WTC11 (cell line): ENCODE measurements around the gene APOD. TPM values are rescaled to one million over a fixed set of nuclear protein-coding genes. Genes with fewer than 3 reads are reported as not detected.
"Not testable (repeated sequence)": the region's sequence is repeated elsewhere in the genome, so short reads cannot be mapped to it uniquely, and the experiment has no call there.

ENCODE experiments used
- ATAC-seq: fragments of 200-7000 bp; cut with Tn5 transposase; 2 replicates; pipeline ENCODE4 v1.10.0; 2021; ENCODE audit warnings: mild to moderate bottlenecking, moderate library complexity
- CTCF ChIA-PET: fragments of 300-600 bp; sonication (Branson Sonifier 250); formaldehyde crosslinking; loops from one replicate; lab custom pipeline; 2021; ENCODE audit warnings: antibody characterized with exemption; lab: Charles Lee
- POLR2A ChIA-PET: fragments of 350-600 bp; sonication (Branson Sonifier 250); formaldehyde crosslinking; loops from one replicate; lab custom pipeline; 2021; ENCODE audit warnings: antibody characterized with exemption; lab: Charles Lee
- DNase-seq: peaks from one replicate; pipeline ENCODE4 v3.0.0; 2021; ENCODE audit warnings: low spot score
- H3K27ac Mint-ChIP-seq: 2 replicates; pipeline ENCODE4 v1.8.0; 2021; ENCODE audit warnings: mixed read lengths
- H3K27me3 Mint-ChIP-seq: 2 replicates; pipeline ENCODE4 v1.8.0; 2021; ENCODE audit warnings: low read depth, mild to moderate bottlenecking, moderate library complexity, mixed read lengths
- H3K36me3 Mint-ChIP-seq: 2 replicates; pipeline ENCODE4 v1.8.0; 2021; ENCODE audit warnings: mixed read lengths
- H3K4me1 Mint-ChIP-seq: 2 replicates; pipeline ENCODE4 v1.8.0; 2022; ENCODE audit warnings: mixed read lengths
- H3K4me3 Mint-ChIP-seq: 2 replicates; pipeline ENCODE4 v1.8.0; 2021; ENCODE audit warnings: mild to moderate bottlenecking, moderate library complexity, mixed read lengths
- H3K9me3 Mint-ChIP-seq: 2 replicates; pipeline ENCODE4 v1.8.0; 2021; ENCODE audit warnings: mixed read lengths
- total RNA-seq: library from RNA; stranded (reverse); gene quantifications from 3 replicates; pipeline ENCODE4 v1.2.3, GENCODE V29; 2021

Gene APOD
- total RNA-seq, 1 experiment from 2014 or later = not detected

DNA sequence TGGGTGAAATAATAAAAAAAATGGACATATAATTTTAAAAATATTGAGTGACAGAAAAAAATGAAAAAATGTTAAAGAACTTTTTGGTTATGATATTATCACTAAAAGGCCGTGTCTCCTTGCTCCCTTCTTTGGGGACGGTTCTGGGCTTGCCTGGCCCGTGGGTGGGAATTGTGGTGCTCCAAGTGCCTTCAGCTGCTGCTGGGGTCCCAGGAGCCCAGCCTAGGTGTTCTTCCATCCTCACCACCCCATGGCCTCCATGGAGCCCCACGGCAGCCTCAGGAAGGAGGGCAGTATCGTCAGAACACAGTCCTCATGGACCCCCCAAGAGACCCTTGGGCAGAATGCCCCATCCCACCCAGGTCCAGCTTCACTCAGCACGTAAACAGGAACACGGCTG, 45.9 kb upstream of the APOD start:
- H3K27ac Mint-ChIP-seq, H3K9me3 Mint-ChIP-seq, CTCF ChIA-PET, ATAC-seq, POLR2A ChIA-PET, H3K4me3 Mint-ChIP-seq, H3K27me3 Mint-ChIP-seq, DNase-seq, H3K36me3 Mint-ChIP-seq: not testable (repeated sequence)
- H3K4me1 Mint-ChIP-seq = peaks cover 17% of the 10 kb centered on the region

DNA sequence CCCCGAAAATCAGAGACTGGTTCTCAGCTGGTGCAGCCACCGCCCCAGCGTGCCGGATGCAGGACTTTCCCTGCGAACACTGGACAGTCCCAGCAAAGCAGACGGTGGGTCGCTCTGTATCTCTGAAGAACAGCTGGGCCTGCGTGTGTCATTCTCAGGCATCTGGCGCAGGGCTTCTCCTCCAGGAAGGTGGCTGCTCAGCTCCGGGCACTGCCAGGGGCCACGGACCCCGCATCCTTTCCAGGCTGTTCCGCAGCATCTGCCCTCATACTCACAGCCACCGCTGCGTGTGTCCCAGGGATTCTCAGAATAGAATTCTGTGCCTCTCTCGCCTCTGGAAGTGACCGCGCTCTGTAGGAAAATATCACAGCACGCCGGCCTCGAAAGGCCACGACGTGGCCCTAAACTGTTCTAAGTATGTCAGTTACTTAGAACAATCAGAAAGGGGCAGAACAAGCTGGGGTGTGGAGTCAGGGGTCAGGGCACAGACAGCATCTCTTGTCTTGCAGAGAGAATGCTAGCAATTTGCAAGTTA, 44.7 kb upstream of the APOD start:
- H3K27me3 Mint-ChIP-seq, POLR2A ChIA-PET, CTCF ChIA-PET, ATAC-seq, H3K36me3 Mint-ChIP-seq, H3K9me3 Mint-ChIP-seq, H3K4me3 Mint-ChIP-seq, H3K27ac Mint-ChIP-seq, DNase-seq: not testable (repeated sequence)
- H3K4me1 Mint-ChIP-seq = peaks cover 17% of the 10 kb centered on the region

DNA sequence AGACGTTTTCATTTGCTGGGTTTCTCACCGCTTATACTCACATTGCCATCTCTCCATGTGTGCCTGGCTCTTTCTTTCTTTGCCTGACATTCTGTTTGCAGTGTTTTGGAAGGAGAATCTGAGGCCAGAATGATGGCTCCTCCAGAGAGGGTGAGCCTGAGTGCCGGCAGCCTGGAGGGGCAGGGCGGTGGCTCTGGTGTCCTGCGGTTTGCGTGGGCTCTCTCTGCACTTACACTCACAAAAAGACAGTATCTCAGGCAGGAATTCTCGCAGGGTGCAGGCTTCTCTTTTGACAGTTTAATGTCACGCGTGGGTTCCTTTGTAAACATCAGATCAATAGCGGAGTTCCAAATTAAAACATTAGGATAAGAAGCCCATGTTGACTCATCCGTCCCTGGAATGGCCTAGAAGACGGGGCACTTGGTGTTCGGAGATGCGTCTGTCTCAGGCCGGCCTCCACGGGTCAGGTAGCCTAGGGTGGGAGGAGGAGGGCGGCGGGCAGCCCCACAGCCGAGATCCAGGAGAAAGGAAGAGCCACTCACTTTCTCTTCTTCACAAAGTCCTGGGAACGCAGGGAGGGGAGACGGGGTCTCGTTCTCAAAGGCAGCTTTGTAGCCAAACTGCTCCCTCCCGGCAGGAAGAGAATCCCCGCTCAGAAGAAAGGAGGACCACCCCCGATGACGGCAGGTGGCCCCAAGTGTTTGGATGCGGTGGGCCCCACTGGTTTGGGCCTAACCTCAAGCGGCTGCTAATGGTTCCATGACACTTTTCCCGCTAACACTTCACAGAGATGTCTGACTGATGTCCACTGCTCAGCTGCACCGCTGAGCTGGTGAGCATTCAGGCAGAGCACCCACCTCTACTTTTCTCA, 44.0 kb upstream of the APOD start:
- DNase-seq, H3K36me3 Mint-ChIP-seq, H3K9me3 Mint-ChIP-seq, H3K4me3 Mint-ChIP-seq, ATAC-seq, CTCF ChIA-PET, H3K27me3 Mint-ChIP-seq, POLR2A ChIA-PET: not testable (repeated sequence)
- H3K27ac Mint-ChIP-seq = peak overlapping the region; percentile 17; the same call in 1 of the 2 replicates
- peaks cover 17% of the 10 kb centered on the region for H3K4me1 Mint-ChIP-seq

DNA sequence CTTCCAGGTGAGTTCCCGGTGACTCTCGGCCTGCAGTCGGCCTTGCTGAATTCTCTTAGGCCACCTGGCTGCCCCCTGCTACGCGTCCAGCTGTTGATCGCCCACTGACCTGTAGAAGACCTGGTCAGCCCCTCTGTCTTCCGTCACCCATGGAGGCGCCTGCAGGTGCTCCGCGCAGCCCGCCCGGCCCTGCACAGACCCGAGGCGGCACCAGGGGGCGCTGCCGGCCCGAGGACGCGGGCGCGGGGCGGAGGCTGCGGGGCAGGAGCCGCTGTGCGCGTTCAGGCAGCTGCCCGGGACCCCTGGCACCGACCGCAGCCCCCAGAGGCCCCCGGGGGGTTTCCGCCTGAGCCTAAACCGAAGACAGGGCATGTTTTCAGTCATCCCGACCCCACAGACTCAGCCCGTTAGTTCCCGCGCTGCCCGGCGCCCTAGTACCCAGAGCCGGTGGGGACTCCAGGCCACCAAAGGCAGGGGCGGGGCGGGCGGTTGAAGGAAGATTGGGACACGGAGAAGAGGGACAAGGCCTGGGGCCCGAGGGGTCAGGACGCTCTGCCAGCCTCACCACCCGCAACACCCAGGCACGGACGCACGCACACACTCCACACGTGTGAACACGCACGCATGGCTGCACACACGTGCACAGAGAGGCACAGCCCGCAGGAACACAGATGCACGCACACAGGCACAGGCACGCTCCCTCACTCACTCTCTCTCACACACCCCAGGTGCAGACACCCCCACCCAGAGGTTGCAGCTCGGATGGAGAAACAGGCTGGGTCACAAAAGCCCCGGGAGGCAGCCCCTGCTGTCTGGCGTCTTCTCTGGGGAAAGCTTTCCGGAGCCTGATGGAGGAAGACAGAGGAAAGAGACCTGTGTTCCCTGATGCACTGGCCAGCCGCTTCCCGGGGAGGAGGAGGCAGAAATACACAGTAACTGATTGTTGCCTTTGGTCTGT, 41.1 kb upstream of the APOD start:
- CTCF ChIA-PET = interaction anchor here (0.6 kb wide), 1 partner anchor 234 kb away, joined by 3 read pairs; no protein-coding TSS in a partner anchor
- H3K27ac Mint-ChIP-seq, H3K36me3 Mint-ChIP-seq, DNase-seq, H3K27me3 Mint-ChIP-seq, H3K9me3 Mint-ChIP-seq, POLR2A ChIA-PET: not testable (repeated sequence)
- H3K4me3 Mint-ChIP-seq = peak overlapping the region; percentile 56
- H3K4me1 Mint-ChIP-seq = peaks cover 17% of the 10 kb centered on the region
- peak; percentile 87 for ATAC-seq

DNA sequence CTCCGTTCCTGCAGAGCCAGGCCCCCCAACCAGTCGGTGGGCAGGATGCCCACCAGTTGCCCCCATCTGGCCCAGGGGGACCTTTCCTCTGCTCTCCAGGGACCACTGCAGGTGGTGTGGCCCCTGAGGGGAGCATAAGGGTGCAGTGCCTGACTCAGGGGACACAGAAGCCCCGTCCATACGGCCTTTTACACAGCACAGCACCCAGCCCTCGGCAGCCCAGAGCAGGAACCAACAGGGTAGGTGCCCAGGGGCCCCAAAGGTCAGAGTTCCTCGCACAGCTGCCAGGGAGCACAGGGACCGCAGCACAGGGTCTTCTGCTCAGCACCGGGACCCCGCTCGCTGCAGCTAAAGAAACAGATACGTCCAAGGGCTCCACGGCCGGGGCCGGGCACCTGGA, 40.4 kb upstream of the APOD start:
- POLR2A ChIA-PET, DNase-seq, CTCF ChIA-PET, H3K4me3 Mint-ChIP-seq, H3K27me3 Mint-ChIP-seq, H3K36me3 Mint-ChIP-seq, H3K9me3 Mint-ChIP-seq, H3K27ac Mint-ChIP-seq: not testable (repeated sequence)
- peaks cover 17% of the 10 kb centered on the region for H3K4me1 Mint-ChIP-seq
- peak; percentile 39 for ATAC-seq

DNA sequence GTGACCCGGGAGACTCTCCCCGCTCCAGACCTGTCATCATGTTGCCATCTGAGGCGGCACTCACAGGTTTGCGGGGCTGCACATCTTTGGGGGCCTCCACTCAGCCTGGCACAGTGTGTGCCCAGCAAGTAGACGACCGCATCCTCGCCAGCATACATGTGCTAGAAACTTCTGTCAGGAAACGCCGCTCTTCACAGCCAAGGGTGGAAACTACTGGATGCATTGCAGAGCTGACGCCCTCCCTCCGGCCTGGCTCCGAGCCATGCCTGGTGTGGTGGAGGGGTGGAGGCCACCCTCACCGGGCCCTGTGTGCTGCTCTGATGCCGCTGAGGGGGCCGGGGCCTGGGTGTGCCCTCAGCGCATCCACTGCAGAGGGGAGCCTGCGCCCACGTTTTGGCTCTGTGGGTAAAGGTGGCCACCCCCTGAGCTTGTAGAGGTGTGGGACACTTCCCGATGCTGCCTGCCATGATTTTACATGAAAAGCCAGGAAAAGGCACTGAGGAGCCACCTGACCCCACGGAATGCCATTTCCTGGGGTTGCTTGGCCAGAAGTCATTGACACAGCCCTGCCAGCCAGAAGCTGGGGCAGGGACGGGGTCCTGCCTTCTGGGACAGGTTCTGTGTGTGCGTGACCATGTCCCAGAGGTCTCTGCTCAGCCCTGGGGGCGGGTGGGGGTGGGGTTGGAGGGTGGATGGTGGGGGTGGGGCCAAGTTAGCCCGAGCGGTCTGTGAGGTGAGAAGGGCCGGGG, 39.7 kb upstream of the APOD start:
- H3K27me3 Mint-ChIP-seq, CTCF ChIA-PET, ATAC-seq, H3K9me3 Mint-ChIP-seq, H3K27ac Mint-ChIP-seq, DNase-seq, POLR2A ChIA-PET, H3K4me3 Mint-ChIP-seq, H3K36me3 Mint-ChIP-seq: not testable (repeated sequence)
- peaks cover 15% of the 10 kb centered on the region for H3K4me1 Mint-ChIP-seq

DNA sequence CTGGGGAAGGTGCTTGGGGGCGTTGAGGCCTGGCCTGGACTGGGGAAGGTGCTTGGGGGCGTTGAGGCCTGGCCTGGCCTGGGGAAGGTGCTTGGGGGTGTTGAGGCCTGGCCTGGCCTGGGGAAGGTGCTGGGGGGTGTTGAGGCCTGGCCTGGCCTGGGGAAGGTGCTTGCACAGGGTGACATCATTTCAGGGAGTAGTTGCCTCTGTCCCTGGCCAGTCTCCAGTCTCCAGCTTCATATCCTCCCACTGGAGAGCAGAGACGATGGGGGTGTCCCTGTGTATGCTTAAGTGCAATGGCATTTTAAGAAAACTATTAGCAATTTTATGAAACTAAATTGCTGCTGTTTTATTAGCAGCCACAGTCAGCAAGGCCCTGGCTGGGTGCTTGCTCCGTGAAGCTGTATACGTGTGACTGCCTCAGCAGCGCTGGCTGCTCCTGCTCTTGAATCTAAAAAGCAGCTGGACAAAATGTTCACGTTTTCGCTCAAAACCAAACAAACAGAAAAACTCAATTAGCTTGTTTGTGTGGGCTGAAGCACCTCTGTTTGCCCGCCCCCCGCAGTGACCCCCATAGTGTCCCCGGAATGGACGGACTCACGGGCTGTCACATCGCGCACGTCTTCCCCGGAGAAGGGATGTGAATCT, 38.9 kb upstream of the APOD start:
- H3K27me3 Mint-ChIP-seq, CTCF ChIA-PET, H3K27ac Mint-ChIP-seq, POLR2A ChIA-PET, H3K9me3 Mint-ChIP-seq, H3K4me3 Mint-ChIP-seq, DNase-seq, H3K4me1 Mint-ChIP-seq, ATAC-seq, H3K36me3 Mint-ChIP-seq: not testable (repeated sequence)

DNA sequence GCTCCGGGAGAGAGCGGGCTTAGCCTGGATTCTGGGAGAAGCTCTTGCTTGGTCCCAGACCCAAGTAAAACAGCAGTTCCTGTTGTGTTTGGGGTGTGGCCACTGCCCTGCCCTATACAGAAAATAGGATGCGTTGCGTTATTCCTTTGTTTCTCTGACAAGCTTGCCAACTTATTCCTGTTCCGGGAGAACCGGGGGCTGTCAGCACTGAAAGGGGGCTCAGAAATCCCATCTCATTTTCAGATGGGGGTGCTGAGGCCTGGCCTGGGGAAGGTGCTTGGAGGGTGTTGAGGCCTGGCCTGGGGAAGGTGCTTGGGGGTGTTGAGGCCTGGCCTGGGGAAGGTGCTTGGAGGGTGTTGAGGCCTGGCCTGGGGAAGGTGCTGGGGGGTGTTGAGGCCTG, 38.3 kb upstream of the APOD start:
- POLR2A ChIA-PET, H3K4me3 Mint-ChIP-seq, H3K36me3 Mint-ChIP-seq, DNase-seq, H3K9me3 Mint-ChIP-seq, ATAC-seq, H3K27me3 Mint-ChIP-seq, H3K4me1 Mint-ChIP-seq: not testable (repeated sequence)
- CTCF ChIA-PET = interaction anchor here (0.5 kb wide), 1 partner anchor 268 kb away, joined by 3 read pairs; no protein-coding TSS in a partner anchor
- peak overlapping the region; percentile 32; the same call in 1 of the 2 replicates for H3K27ac Mint-ChIP-seq

DNA sequence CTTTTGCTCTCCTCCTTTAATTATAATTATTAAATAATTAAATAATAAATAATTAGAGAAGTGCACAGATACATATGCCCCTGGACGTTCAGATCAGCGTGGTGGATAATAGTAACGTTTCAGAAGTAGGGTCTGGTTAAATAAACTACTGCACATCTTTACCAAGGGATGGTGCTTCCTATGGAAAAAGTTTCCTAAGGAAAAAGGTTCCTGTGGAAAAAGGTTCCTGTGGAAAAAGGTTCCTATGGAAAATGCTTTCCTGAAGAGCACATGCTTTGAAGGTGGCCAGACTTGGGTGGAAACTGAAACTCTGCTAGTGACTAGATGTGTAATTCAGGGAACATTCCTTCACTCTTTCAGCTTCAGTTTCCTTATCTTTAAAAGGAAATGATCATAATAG, 37.4 kb upstream of the APOD start:
- H3K4me1 Mint-ChIP-seq, H3K27me3 Mint-ChIP-seq, H3K36me3 Mint-ChIP-seq, CTCF ChIA-PET, DNase-seq, POLR2A ChIA-PET, H3K27ac Mint-ChIP-seq, H3K9me3 Mint-ChIP-seq, H3K4me3 Mint-ChIP-seq, ATAC-seq: not testable (repeated sequence)

DNA sequence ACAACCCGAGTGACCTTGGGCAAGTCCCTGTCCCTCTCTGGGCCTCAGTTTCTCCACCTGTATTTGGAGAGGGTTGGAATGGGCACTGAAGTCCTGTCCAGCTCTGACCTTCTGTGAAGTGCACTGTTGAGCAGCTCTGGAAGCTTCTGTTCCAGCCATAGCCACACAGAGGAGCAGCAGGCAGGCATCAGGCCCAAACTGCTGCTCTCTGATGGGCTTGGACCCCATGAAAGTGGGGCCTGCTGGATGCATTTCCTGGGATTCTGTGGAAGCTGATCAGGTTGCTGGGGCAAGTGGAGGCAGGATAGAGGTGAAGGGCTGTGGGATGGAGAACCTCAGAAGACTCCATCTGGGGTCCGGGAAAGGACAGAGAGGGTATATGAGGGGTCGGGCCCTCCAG, 36.7 kb upstream of the APOD start:
- H3K27me3 Mint-ChIP-seq, ATAC-seq, DNase-seq, H3K27ac Mint-ChIP-seq, H3K4me1 Mint-ChIP-seq, CTCF ChIA-PET, H3K36me3 Mint-ChIP-seq, POLR2A ChIA-PET, H3K4me3 Mint-ChIP-seq, H3K9me3 Mint-ChIP-seq: not testable (repeated sequence)
